K562 (cell line): ENCODE data around the gene MZB1. TPM values are rescaled to one million over a fixed set of nuclear protein-coding genes. Genes with fewer than 3 reads are reported as not detected.

Experiments
- ATAC-seq: fragments of 200-7000 bp; cut with Tn5 transposase; 3 replicates; pipeline ENCODE4 v1.9.1; 2020; ENCODE audit warnings: moderate library complexity
- Bru-seq: library from RNA; stranded (reverse); fragments of 400-500 nt; gene quantifications from one replicate; lab custom pipeline; 2021; lab: Mats Ljungman, UMichigan
- BruChase-seq, 2 experiments: library from RNA; stranded (reverse); fragments of 400-500 nt; gene quantifications; one replicate each; lab custom pipeline; 2021; lab: Mats Ljungman, UMichigan
- BruUV-seq: library from RNA; stranded (reverse); fragments of 400-500 nt; replicated peaks from 2 replicates; lab custom pipeline; 2021; lab: Mats Ljungman, UMichigan
- CTCF ChIA-PET: fragments of 300-600 bp; formaldehyde crosslinking; extraction: SDS; loops from one replicate; lab custom pipeline; 2021; ENCODE audit warnings: low intra/inter-chr PET ratio; lab: Yijun Ruan, JAX
- POLR2A ChIA-PET: fragments of 300-600, 350-650 bp; sonication (Branson Sonifier 250); formaldehyde crosslinking; extraction: SDS; loops from one replicate; lab custom pipeline; 2021; ENCODE audit warnings: antibody characterized with exemption, inconsistent platforms; lab: Yijun Ruan, JAX
- DNase-seq, 4 experiments: peaks; one replicate each; pipeline versions ENCODE4 v3.0.0 to v3.0.0-alpha.2; 2011 to 2018; ENCODE audit warnings: low spot score in 3 of 4, mixed read lengths in 3 of 4; ENCODE audit errors: extremely low read depth in 1 of 4
- FAIRE-seq: peaks from 2 replicates; lab custom pipeline; 2011; peaks lifted over from hg19 to GRCh38; lab: Jason Lieb, UNC
- H2AFZ ChIP-seq: 2 replicates; pipeline ENCODE4 v1.6.0; 2011; ENCODE audit warnings: low read depth, low read length, control low read depth, inconsistent platforms
- H3K27ac ChIP-seq: fragments of 200-600 bp; 3 replicates; pipeline ENCODE4 v1.8.0; 2011; ENCODE audit warnings: low read depth, mild to moderate bottlenecking, control low read depth, inconsistent platforms, low read length, moderate library complexity, mixed read lengths; ENCODE audit errors: extremely low read depth
- H3K27me3 ChIP-seq, 2 experiments: fragments of 300-600 bp in 1 of 2; 2 replicates in 1 of 2; 3 replicates in 1 of 2; pipeline versions ENCODE4 v1.6.0 to v1.8.0; 2011; ENCODE audit warnings: inconsistent platforms in 2 of 2, low read length in 2 of 2, mild to moderate bottlenecking in 1 of 2, mixed read lengths in 1 of 2, moderate library complexity in 1 of 2; ENCODE audit not compliant: control insufficient read depth in 2 of 2, insufficient read depth in 2 of 2
- H3K36me3 ChIP-seq: fragments of 300-600 bp; 3 replicates; pipeline ENCODE4 v1.8.0; 2011; ENCODE audit warnings: mild to moderate bottlenecking, low read length, inconsistent platforms; ENCODE audit not compliant: control insufficient read depth, insufficient read depth
- H3K4me1 ChIP-seq, 2 experiments: fragments of 200-600 bp in 1 of 2; replicated peaks in 1 of 2; 2 replicates in 1 of 2; 3 replicates in 1 of 2; pipeline versions ENCODE4 v1.5.1 to v1.8.0; 2011; ENCODE audit warnings: inconsistent platforms in 2 of 2, low read length in 2 of 2, mild to moderate bottlenecking in 1 of 2, mixed read lengths in 1 of 2, moderate library complexity in 1 of 2; ENCODE audit not compliant: control insufficient read depth in 2 of 2, insufficient read depth in 2 of 2
- H3K4me2 ChIP-seq: 2 replicates; pipeline ENCODE4 v1.6.1; 2011; ENCODE audit warnings: low read length, control low read depth, inconsistent platforms, mixed read lengths; ENCODE audit not compliant: insufficient read depth
- H3K4me3 ChIP-seq: fragments of 200-600 bp; sonication (generic), shearing (Covaris generic); 2 replicates; pipeline ENCODE4 v1.5.1; 2016; ENCODE audit warnings: control low read depth, inconsistent platforms
- H3K79me2 ChIP-seq: fragments of 200-600 bp; 3 replicates; pipeline ENCODE4 v1.8.0; 2011; ENCODE audit warnings: low read length, inconsistent platforms; ENCODE audit not compliant: control insufficient read depth, insufficient read depth
- H3K9ac ChIP-seq, 2 experiments: 2 replicates each; pipeline versions ENCODE4 v1.6.0 to v1.6.1; 2011; ENCODE audit warnings: low read depth in 2 of 2, low read length in 2 of 2, control low read depth in 1 of 2, inconsistent platforms in 1 of 2, mild to moderate bottlenecking in 1 of 2, mixed read lengths in 1 of 2; ENCODE audit not compliant: insufficient read depth in 1 of 2
- H3K9me1 ChIP-seq: one replicate; pipeline ENCODE4 v1.6.0; 2011; ENCODE audit warnings: inconsistent platforms, mild to moderate bottlenecking, low read length, moderate library complexity; ENCODE audit not compliant: control insufficient read depth, insufficient read depth
- H3K9me3 ChIP-seq: replicated peaks from 2 replicates; pipeline ENCODE4 v1.5.1; 2011; ENCODE audit warnings: low read depth, low read length, inconsistent platforms; ENCODE audit not compliant: control insufficient read depth, insufficient read depth
- H4K20me1 ChIP-seq: replicated peaks from 2 replicates; pipeline ENCODE4 v1.6.1; 2011; ENCODE audit warnings: low read length, inconsistent platforms, mixed read lengths; ENCODE audit not compliant: control insufficient read depth, insufficient read depth
- TGIF2 ChIP-seq: sonication (generic); formaldehyde crosslinking; IDR thresholded peaks from 2 replicates; pipeline ENCODE4 v1.8.1; 2022; ENCODE audit warnings: mild to moderate bottlenecking, missing genetic modification reagents, moderate library complexity
- ZNF263 ChIP-seq: sonication (generic); formaldehyde crosslinking; IDR thresholded peaks from 2 replicates; pipeline ENCODE4 v1.8.0; 2022; ENCODE audit warnings: mild to moderate bottlenecking, missing genetic modification reagents, borderline replicate concordance
- ZNF584 ChIP-seq: fragments of 200-800 bp; sonication (Bioruptor generic); IDR thresholded peaks from 2 replicates; pipeline ENCODE4 v1.6.1; 2016; ENCODE audit warnings: low read depth, mild to moderate bottlenecking, missing genetic modification characterization, missing compliant biosample characterization
- WGBS: fragments of 100-300 bp; shearing (Covaris generic); methylation state at CpG from one replicate; pipeline ENCODE4 v1.1.6; 2016; ENCODE audit warnings: low coverage, mixed read lengths; ENCODE audit not compliant: insufficient coverage; ENCODE audit errors: missing lambda C conversion rate; 5-methylcytosine and 5-hydroxymethylcytosine counted together
- in situ Hi-C: fragments of 300-500 bp; cut with MboI; formaldehyde crosslinking; loops from 4 replicates; pipeline ENCODE4 v1.15.0; 2018; ENCODE audit warnings: inconsistent platforms, mixed read lengths
- intact Hi-C: fragments of 100-400 bp; cut with micrococcal nuclease; formaldehyde crosslinking; loops from 2 replicates; pipeline ENCODE4 v1.14.2; 2022
- long read RNA-seq, 3 experiments: library from polyadenylated mRNA in 2 of 3; library from RNA in 1 of 3; unstranded in 2 of 3; stranded (forward) in 1 of 3; transcript quantifications; one replicate each; pipeline ENCODE4 v2.0.0, GENCODE V29; 2019 to 2022
- polyA minus RNA-seq, 3 experiments: library from RNA; depleted of rRNA, polyadenylated mRNA; stranded (reverse); fragments of >200 nt; gene quantifications; 2 replicates each; pipeline ENCODE4 v1.2.3, GENCODE V29; 2011
- polyA plus RNA-seq, 8 experiments: library from polyadenylated mRNA; depleted of rRNA in 4 of 8; stranded (reverse) in 5 of 8; unstranded in 3 of 8; fragments of >200 nt; fragmentation: Nextera tagmentation in 2 of 8; fragmentation: Illumina TruSeq in 1 of 8; extraction: Ambion mirVana in 2 of 8; extraction: Trizol in 1 of 8; gene quantifications; 2 replicates each; pipeline versions ENCODE4 v1.2.1 to v1.2.3, GENCODE V29; 2011 to 2014; ENCODE audit warnings: inconsistent platforms in 1 of 8, missing spikeins in 1 of 8
- total RNA-seq, 7 experiments: library from RNA; depleted of rRNA in 6 of 7; stranded (reverse); fragments of >200 nt in 6 of 7; fragmentation: Illumina TruSeq in 2 of 7; extraction: Trizol in 2 of 7; gene quantifications; 2 replicates each; pipeline versions ENCODE4 v1.2.1 to v1.2.3, GENCODE V29; 2011 to 2021; ENCODE audit warnings: low replicate concordance in 1 of 7
- TF ChIP-seq, protein P1 (sequence below), 2 experiments: fragments of 450-650 bp in 1 of 2; sonication (generic) in 1 of 2; formaldehyde crosslinking in 1 of 2; IDR thresholded peaks in 1 of 2; conservative IDR thresholded peaks in 1 of 2; 2 replicates each; pipeline versions ENCODE4 v1.6.1 to v1.8.1; 2016 to 2023; ENCODE audit warnings: mild to moderate bottlenecking in 2 of 2, moderate library complexity in 2 of 2, inconsistent platforms in 1 of 2, missing genetic modification reagents in 1 of 2
- TF ChIP-seq, protein P2 (sequence below): sonication (generic); formaldehyde crosslinking; IDR thresholded peaks from 2 replicates; pipeline ENCODE4 v1.8.0; 2022; ENCODE audit warnings: mild to moderate bottlenecking, low read depth, missing genetic modification reagents
- TF ChIP-seq, protein P3 (sequence below): sonication (generic); formaldehyde crosslinking; IDR thresholded peaks from 2 replicates; pipeline ENCODE4 v1.9.0; 2022; ENCODE audit warnings: mild to moderate bottlenecking, missing genetic modification reagents
- TF ChIP-seq, protein P4 (sequence below): sonication (generic); formaldehyde crosslinking; IDR thresholded peaks from 2 replicates; pipeline ENCODE4 v1.8.1; 2022; ENCODE audit warnings: missing genetic modification reagents

The MZB1 gene, protein sequence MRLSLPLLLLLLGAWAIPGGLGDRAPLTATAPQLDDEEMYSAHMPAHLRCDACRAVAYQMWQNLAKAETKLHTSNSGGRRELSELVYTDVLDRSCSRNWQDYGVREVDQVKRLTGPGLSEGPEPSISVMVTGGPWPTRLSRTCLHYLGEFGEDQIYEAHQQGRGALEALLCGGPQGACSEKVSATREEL
- 0.65 and 3.0 TPM in 2 replicates for total RNA-seq (2011; cell fraction: chromatin; rRNA removed; ENCODE audit: low replicate concordance)
- 1.6 and 2.5 TPM in 2 replicates for total RNA-seq (2011; cell fraction: nucleolus; rRNA removed)
- 0.73 and 1.3 TPM in 2 replicates for total RNA-seq (2011; cell fraction: nucleoplasm; rRNA removed)
- total RNA-seq (2014; rRNA removed) (0.37 TPM in 1 of 2 replicates, not detected in the other), total RNA-seq (2014; rRNA removed; fragmentation: Illumina TruSeq; extraction: Trizol) (not detected in 2 replicates), total RNA-seq (2015; rRNA removed; fragmentation: Illumina TruSeq; extraction: Trizol) (not detected in 2 replicates), total RNA-seq (2021) (0.31 TPM in 2 replicates), polyA plus RNA-seq (2011; rRNA removed) (0.13 and 0.15 TPM in 2 replicates), polyA plus RNA-seq (2014; fragmentation: Illumina TruSeq; extraction: Trizol) (not detected in 2 replicates), polyA plus RNA-seq (2014; fragmentation: Nextera tagmentation; extraction: Ambion mirVana) (not detected), polyA plus RNA-seq (2014; rRNA removed) (0.13 TPM in 1 of 2 replicates, not detected in the other), polyA minus RNA-seq (2011; rRNA and poly(A)+ RNA removed) (0.14 TPM in 1 of 2 replicates, not detected in the other), Bru-seq, nascent RNA (percentile 31 among the genes with signal in this experiment), BruChase-seq, experiment 1, labeled RNA remaining after a 2-hour chase (percentile 29 among the genes with signal in this experiment), BruChase-seq, experiment 2, labeled RNA remaining after a 6-hour chase (not detected)
- not detected in 2 replicates for polyA plus RNA-seq (2011; cell fraction: cytosol; rRNA removed)
- polyA plus RNA-seq (2011; cell fraction: nucleus; rRNA removed), result 0.29 and 0.36 TPM in 2 replicates
- 0.13 and 0.89 TPM in 2 replicates for polyA plus RNA-seq (2012)
- polyA minus RNA-seq (2011; cell fraction: cytosol; rRNA and poly(A)+ RNA removed), result not detected in 2 replicates
- polyA minus RNA-seq (2011; cell fraction: nucleus; rRNA and poly(A)+ RNA removed), result 0.13 and 0.78 TPM in 2 replicates
- long read RNA-seq, experiment 1, result 0 reads
- long read RNA-seq, experiment 2, result 0 reads
- long read RNA-seq, experiment 3, result 0 reads

DNA sequence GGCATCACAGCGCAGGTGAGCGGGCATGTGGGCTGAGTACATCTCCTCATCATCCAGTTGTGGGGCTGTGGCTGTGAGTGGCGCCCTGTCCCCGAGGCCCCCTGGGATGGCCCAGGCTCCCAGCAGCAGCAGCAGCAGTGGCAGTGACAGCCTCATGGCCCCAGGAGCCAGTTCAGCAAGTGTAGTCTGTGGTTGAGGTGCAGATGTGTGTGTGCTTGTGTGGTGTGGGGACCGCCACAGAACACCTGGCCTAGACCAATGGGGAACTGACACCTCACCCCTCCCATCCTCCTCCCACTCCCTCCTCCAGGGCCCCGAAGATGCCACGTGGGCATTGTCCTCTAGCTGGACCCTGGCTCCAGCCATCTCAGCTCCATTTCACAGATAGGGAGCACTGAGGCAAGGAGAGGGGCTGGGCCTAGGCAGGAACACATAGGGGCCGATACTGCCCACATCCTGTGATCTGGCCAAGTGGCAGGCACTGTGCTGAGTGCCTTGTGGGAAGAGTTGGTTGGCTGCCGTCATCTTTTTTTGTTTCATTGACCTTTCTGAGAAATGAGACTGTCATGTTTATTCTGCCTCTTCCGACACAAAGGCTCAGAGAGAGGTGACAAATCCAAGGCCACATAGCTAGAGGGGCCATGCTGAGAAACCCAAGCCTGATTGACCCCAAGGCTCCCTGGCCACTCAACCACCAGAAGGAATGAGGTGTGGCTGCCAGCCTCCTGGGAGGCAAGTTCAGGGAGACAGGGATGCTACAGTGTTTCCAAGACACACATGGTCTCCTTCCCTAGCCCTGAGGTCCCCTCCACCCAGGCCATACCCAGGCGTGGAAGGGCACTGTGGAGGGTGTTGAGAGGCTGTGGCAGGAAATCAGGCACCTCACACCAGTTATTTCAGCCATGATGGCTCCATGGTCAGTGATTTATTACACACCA lies at the start of gene MZB1:
TSS of gene MZB1 (minus strand) at position 213 of the 938 bp plus-strand sequence. CDS start at position 156, 57 bp downstream.
- Histone ChIP-seq H3K4me2 (no peak within 1 kb of the TSS), H3K4me1 (peaks cover 6 to 24% of the 10 kb centered on the region in 2 experiments; a peak in 3 of 5 replicates), H2AFZ (no peak within 1 kb of the TSS), H3K79me2 (no peaks in the 10 kb centered on the region), H3K4me3 (no peak within 1 kb of the TSS), H3K27ac (no peak within 1 kb of the TSS), H3K9me3 (no peaks in the 10 kb centered on the region; the same call in none of the 2 replicates), H3K27me3 (no peaks in the 10 kb centered on the region), H4K20me1 (no peaks in the 10 kb centered on the region), H3K9me1 (no peaks in the 10 kb centered on the region), H3K36me3 (no peaks in the 10 kb centered on the region), H3K9ac (peak within 1 kb of the TSS in 1 of 2 experiments; percentile 55; a peak in 2 of 4 replicates)
- ChIA-PET CTCF (no interaction called here), POLR2A (interaction anchor here (0.7 kb wide), 1 partner anchor 92 kb away, joined by 5 read pairs; no protein-coding TSS in a partner anchor)
- in situ Hi-C loops, result no loop called here
- intact Hi-C loops, result no loop called here
- FAIRE-seq, result no peak
- 33% methylated on average over 10 of the region's 11 CpGs for WGBS
- DNase-seq, result no peak
- ATAC-seq, result no peak
- BruUV-seq, result no TSS peak
- TF ChIP-seq, protein P1, sequence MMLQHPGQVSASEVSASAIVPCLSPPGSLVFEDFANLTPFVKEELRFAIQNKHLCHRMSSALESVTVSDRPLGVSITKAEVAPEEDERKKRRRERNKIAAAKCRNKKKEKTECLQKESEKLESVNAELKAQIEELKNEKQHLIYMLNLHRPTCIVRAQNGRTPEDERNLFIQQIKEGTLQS (IDR thresholded peaks at IDR 0.05), result no peak
- TF ChIP-seq, protein P1 (CRISPR knock-in tag; conservative IDR thresholded peaks at IDR 0.05), result no peak
- TF ChIP-seq ZNF263 (peak; percentile 76; the same call in 1 of the 2 replicates), TGIF2 (CRISPR knock-in tag) (no peak), ZNF584 (CRISPR knock-in tag) (no peak)
- TF ChIP-seq, protein P2, sequence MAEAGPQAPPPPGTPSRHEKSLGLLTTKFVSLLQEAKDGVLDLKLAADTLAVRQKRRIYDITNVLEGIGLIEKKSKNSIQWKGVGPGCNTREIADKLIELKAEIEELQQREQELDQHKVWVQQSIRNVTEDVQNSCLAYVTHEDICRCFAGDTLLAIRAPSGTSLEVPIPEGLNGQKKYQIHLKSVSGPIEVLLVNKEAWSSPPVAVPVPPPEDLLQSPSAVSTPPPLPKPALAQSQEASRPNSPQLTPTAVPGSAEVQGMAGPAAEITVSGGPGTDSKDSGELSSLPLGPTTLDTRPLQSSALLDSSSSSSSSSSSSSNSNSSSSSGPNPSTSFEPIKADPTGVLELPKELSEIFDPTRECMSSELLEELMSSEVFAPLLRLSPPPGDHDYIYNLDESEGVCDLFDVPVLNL (CRISPR knock-in tag), result no peak
- TF ChIP-seq, protein P3, sequence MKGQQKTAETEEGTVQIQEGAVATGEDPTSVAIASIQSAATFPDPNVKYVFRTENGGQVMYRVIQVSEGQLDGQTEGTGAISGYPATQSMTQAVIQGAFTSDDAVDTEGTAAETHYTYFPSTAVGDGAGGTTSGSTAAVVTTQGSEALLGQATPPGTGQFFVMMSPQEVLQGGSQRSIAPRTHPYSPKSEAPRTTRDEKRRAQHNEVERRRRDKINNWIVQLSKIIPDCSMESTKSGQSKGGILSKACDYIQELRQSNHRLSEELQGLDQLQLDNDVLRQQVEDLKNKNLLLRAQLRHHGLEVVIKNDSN, result peak; percentile 17; the same call in 1 of the 2 replicates
- TF ChIP-seq, protein P4, sequence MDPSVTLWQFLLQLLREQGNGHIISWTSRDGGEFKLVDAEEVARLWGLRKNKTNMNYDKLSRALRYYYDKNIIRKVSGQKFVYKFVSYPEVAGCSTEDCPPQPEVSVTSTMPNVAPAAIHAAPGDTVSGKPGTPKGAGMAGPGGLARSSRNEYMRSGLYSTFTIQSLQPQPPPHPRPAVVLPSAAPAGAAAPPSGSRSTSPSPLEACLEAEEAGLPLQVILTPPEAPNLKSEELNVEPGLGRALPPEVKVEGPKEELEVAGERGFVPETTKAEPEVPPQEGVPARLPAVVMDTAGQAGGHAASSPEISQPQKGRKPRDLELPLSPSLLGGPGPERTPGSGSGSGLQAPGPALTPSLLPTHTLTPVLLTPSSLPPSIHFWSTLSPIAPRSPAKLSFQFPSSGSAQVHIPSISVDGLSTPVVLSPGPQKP (CRISPR knock-in tag), result no peak
